HepG2 (cell line): ENCODE results near the gene VPS13D. TPM values are rescaled to one million over a fixed set of nuclear protein-coding genes. Genes with fewer than 3 reads are reported as not detected.

Experiments used
- ATM ChIP-seq: fragments of 450-650 bp; IDR thresholded peaks from 2 replicates; pipeline ENCODE4 v1.7.1; 2017; ENCODE audit warnings: mild to moderate bottlenecking, borderline replicate concordance
- BRCA1 ChIP-seq: sonication (generic); formaldehyde crosslinking; IDR thresholded peaks from 2 replicates; pipeline ENCODE4 v1.4.0; 2020; ENCODE audit warnings: missing genetic modification reagents
- CC2D1A ChIP-seq: sonication (generic); formaldehyde crosslinking; IDR thresholded peaks from 2 replicates; pipeline ENCODE4 v1.8.1; 2023; ENCODE audit warnings: mild to moderate bottlenecking, missing genetic modification reagents
- CHCHD3 ChIP-seq: sonication (generic); formaldehyde crosslinking; IDR thresholded peaks from 2 replicates; pipeline ENCODE4 v1.8.0; 2022; ENCODE audit warnings: mild to moderate bottlenecking, missing genetic modification reagents, moderate library complexity
- FOXJ3 ChIP-seq: sonication (generic); formaldehyde crosslinking; IDR thresholded peaks from 2 replicates; pipeline ENCODE4 v1.4.0; 2020; ENCODE audit warnings: missing genetic modification reagents, mild to moderate bottlenecking, borderline replicate concordance
- MZF1 ChIP-seq: sonication (generic); formaldehyde crosslinking; IDR thresholded peaks from 2 replicates; pipeline ENCODE4 v1.8.1; 2023; ENCODE audit warnings: mild to moderate bottlenecking, missing genetic modification reagents, borderline replicate concordance
- NFE2L1 ChIP-seq: sonication (generic); formaldehyde crosslinking; IDR thresholded peaks from 2 replicates; pipeline ENCODE4 v1.4.0; 2020; ENCODE audit warnings: missing genetic modification reagents, mild to moderate bottlenecking, borderline replicate concordance
- NR2F6 ChIP-seq, 2 experiments: IDR thresholded peaks; 2 replicates each; pipeline ENCODE4 v1.6.1; 2016; ENCODE audit warnings: antibody characterized with exemption in 1 of 2, mild to moderate bottlenecking in 1 of 2
- PITX1 ChIP-seq: sonication (generic); formaldehyde crosslinking; IDR thresholded peaks from 2 replicates; pipeline ENCODE4 v1.5.1; 2020; ENCODE audit warnings: mild to moderate bottlenecking, missing genetic modification reagents
- POLR2A ChIP-seq, 2 experiments: IDR thresholded peaks; 2 replicates each; pipeline ENCODE4 v1.6.1; 2011; ENCODE audit warnings: low read depth in 2 of 2, low read length in 2 of 2, mild to moderate bottlenecking in 1 of 2, moderate library complexity in 1 of 2; ENCODE audit not compliant: insufficient read depth in 1 of 2
- SCMH1 ChIP-seq: sonication (generic); formaldehyde crosslinking; IDR thresholded peaks from 2 replicates; pipeline ENCODE4 v1.9.0; 2021; ENCODE audit warnings: missing genetic modification reagents, mild to moderate bottlenecking, borderline replicate concordance
- THAP11 ChIP-seq: IDR thresholded peaks from 2 replicates; pipeline ENCODE4 v1.6.1; 2016; ENCODE audit warnings: missing biosample characterization, missing genetic modification reagents
- ZFP36L2 ChIP-seq: sonication (generic); formaldehyde crosslinking; IDR thresholded peaks from 2 replicates; pipeline ENCODE4 v1.4.0; 2020; ENCODE audit warnings: missing genetic modification reagents
- ZNF382 ChIP-seq: sonication (generic); formaldehyde crosslinking; IDR thresholded peaks from 2 replicates; pipeline ENCODE4 v1.5.0; 2020; ENCODE audit warnings: missing genetic modification reagents, mild to moderate bottlenecking, borderline replicate concordance
- ZNF414 ChIP-seq: sonication (generic); formaldehyde crosslinking; IDR thresholded peaks from 2 replicates; pipeline ENCODE4 v1.5.0; 2020; ENCODE audit warnings: missing genetic modification reagents
- ZNF484 ChIP-seq: sonication (generic); formaldehyde crosslinking; IDR thresholded peaks from 2 replicates; pipeline ENCODE4 v1.5.1; 2020; ENCODE audit warnings: mild to moderate bottlenecking, low read depth, missing genetic modification reagents, borderline replicate concordance
- ZNF512B ChIP-seq: sonication (generic); formaldehyde crosslinking; IDR thresholded peaks from 2 replicates; pipeline ENCODE4 v1.5.1; 2020; ENCODE audit warnings: missing genetic modification reagents, mild to moderate bottlenecking, borderline replicate concordance
- ZNF552 ChIP-seq: sonication (generic); formaldehyde crosslinking; IDR thresholded peaks from 2 replicates; pipeline ENCODE4 v1.9.0; 2022; ENCODE audit warnings: missing genetic modification reagents, mild to moderate bottlenecking, borderline replicate concordance
- ZNF644 ChIP-seq: IDR thresholded peaks from 2 replicates; pipeline ENCODE4 v1.6.1; 2016; ENCODE audit warnings: low read depth
- ZNF7 ChIP-seq: IDR thresholded peaks from 2 replicates; pipeline ENCODE4 v1.6.1; 2016; ENCODE audit warnings: missing biosample characterization, missing genetic modification reagents
- ZSCAN22 ChIP-seq: sonication (generic); formaldehyde crosslinking; IDR thresholded peaks from 2 replicates; pipeline ENCODE4 v1.4.0; 2020; ENCODE audit warnings: mild to moderate bottlenecking, missing genetic modification reagents
- polyA plus RNA-seq, 8 experiments: library from polyadenylated mRNA; depleted of rRNA in 3 of 8; stranded (reverse) in 7 of 8; unstranded in 1 of 8; fragments of >200 nt; fragmentation: Illumina TruSeq in 4 of 8; extraction: Trizol in 4 of 8; gene quantifications; 2 replicates each; pipeline versions ENCODE4 v1.2.1 to v1.2.3, GENCODE V29; 2011 to 2016; ENCODE audit warnings: low read depth in 4 of 8, missing spikeins in 1 of 8, mixed read lengths in 1 of 8; ENCODE audit not compliant: insufficient read depth in 1 of 8
- total RNA-seq, 5 experiments: library from RNA; depleted of rRNA; stranded (reverse); fragments of >200 nt; fragmentation: Illumina TruSeq; extraction: Trizol; gene quantifications; 2 replicates each; pipeline ENCODE4 v1.2.3, GENCODE V29; 2016; ENCODE audit warnings: low read depth in 1 of 5
- TF ChIP-seq, protein P1 (sequence below): sonication (generic); formaldehyde crosslinking; IDR thresholded peaks from 2 replicates; pipeline ENCODE4 v1.4.0; 2020; ENCODE audit warnings: missing genetic modification reagents, borderline replicate concordance
- TF ChIP-seq, protein P2 (sequence below): sonication (generic); formaldehyde crosslinking; conservative IDR thresholded peaks from 2 replicates; pipeline ENCODE4 v1.8.1; 2023; ENCODE audit warnings: missing genetic modification reagents

The VPS13D gene
- total and polyA plus RNA-seq, 2 of the 13 experiments (the other 11 are each of a cell fraction or from before 2014, with no cell fraction given) = 8.6 to 13.9 TPM

DNA sequence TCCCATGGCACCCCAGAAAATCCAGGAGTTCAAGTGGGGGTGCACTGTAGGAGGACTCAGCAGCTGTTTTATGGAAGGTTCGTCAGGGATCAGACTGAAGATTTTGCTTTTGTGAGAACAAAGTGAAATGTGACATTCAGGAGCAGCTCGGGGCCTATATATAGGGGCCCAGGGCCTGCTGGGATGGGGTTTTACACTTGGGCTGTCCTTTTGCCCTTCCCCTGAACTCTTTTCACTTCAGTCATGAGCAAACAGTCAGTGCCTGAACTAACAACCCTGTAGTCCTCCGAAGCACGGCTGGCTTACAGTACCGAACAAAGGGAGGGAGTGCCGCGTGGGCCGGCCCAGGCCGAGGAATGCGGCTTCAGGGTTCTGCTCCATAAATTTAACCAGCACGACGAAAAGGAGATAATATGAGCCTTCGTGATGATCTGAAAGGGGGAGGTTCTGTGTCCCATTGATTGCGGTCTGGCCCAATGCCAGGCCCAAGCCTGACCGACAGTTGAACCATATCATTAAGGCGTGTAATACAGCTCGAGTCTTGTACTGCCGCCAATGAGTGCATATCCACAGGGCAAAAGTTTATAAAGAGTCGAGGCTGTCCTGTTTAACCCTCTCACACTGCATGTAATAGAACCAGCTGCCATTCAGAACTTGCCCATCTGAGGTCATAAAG, 248.2 kb downstream of the VPS13D start (continued):
- TF ChIP-seq NR2F6 (IDR thresholded peaks at IDR 0.05) = peak; percentile 73
- TF ChIP-seq NR2F6 (CRISPR knock-in tag; IDR thresholded peaks at IDR 0.05) = peak; percentile 85
- TF ChIP-seq, protein P1, sequence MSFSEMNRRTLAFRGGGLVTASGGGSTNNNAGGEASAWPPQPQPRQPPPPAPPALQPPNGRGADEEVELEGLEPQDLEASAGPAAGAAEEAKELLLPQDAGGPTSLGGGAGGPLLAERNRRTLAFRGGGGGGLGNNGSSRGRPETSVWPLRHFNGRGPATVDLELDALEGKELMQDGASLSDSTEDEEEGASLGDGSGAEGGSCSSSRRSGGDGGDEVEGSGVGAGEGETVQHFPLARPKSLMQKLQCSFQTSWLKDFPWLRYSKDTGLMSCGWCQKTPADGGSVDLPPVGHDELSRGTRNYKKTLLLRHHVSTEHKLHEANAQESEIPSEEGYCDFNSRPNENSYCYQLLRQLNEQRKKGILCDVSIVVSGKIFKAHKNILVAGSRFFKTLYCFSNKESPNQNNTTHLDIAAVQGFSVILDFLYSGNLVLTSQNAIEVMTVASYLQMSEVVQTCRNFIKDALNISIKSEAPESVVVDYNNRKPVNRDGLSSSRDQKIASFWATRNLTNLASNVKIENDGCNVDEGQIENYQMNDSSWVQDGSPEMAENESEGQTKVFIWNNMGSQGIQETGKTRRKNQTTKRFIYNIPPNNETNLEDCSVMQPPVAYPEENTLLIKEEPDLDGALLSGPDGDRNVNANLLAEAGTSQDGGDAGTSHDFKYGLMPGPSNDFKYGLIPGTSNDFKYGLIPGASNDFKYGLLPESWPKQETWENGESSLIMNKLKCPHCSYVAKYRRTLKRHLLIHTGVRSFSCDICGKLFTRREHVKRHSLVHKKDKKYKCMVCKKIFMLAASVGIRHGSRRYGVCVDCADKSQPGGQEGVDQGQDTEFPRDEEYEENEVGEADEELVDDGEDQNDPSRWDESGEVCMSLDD (CRISPR knock-in tag) = peak; percentile 86; the same call in 1 of the 2 replicates
- no peak; the same call in 1 of the 2 replicates for TF ChIP-seq ZNF7 (CRISPR knock-in tag)
- TF ChIP-seq, protein P2, sequence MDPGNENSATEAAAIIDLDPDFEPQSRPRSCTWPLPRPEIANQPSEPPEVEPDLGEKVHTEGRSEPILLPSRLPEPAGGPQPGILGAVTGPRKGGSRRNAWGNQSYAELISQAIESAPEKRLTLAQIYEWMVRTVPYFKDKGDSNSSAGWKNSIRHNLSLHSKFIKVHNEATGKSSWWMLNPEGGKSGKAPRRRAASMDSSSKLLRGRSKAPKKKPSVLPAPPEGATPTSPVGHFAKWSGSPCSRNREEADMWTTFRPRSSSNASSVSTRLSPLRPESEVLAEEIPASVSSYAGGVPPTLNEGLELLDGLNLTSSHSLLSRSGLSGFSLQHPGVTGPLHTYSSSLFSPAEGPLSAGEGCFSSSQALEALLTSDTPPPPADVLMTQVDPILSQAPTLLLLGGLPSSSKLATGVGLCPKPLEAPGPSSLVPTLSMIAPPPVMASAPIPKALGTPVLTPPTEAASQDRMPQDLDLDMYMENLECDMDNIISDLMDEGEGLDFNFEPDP (CRISPR knock-in tag) = no peak
- no peak for TF ChIP-seq ZSCAN22 (CRISPR knock-in tag)
- 0 out of 2 replicates have a peak, but pooled peaks have one; percentile 65 for TF ChIP-seq ZNF552 (CRISPR knock-in tag)
- TF ChIP-seq ZFP36L2 (CRISPR knock-in tag) = no peak
- peak; percentile 63 for TF ChIP-seq THAP11 (CRISPR knock-in tag)
- no peak for TF ChIP-seq ZNF512B (CRISPR knock-in tag)
- no peak for TF ChIP-seq SCMH1
- TF ChIP-seq FOXJ3 (CRISPR knock-in tag) = peak; percentile 78; the same call in 1 of the 2 replicates
- no peak for TF ChIP-seq ZNF484 (CRISPR knock-in tag)
- no peak for TF ChIP-seq NFE2L1
- 0 out of 2 replicates have a peak, but pooled peaks have one; percentile 42 for TF ChIP-seq BRCA1 (CRISPR knock-in tag)
- peak; percentile 67 for TF ChIP-seq ZNF644 (CRISPR knock-in tag)
- TF ChIP-seq CHCHD3 (CRISPR knock-in tag) = no peak
- TF ChIP-seq ZNF382 (CRISPR knock-in tag) = no peak
- no peak for TF ChIP-seq CC2D1A
- peak; percentile 6 to 55; a peak in 3 of 4 replicates for TF ChIP-seq POLR2A (IDR thresholded peaks at IDR 0.05; ENCODE audit: insufficient read depth in 1 of 2, low read depth in 2 of 2, low read length in 2 of 2)
- TF ChIP-seq PITX1 (CRISPR knock-in tag) = peak; percentile 85
- peak; percentile 87 for TF ChIP-seq ZNF414 (CRISPR knock-in tag)
- TF ChIP-seq ATM = no peak
- TF ChIP-seq MZF1 (CRISPR knock-in tag) = 0 out of 2 replicates have a peak, but pooled peaks have one; percentile 56
